HEK293 (cell line): Measurements from ENCODE around the gene CEP68.

ENCODE experiments used
- CTCF ChIA-PET: fragments of 350-600 bp; formaldehyde crosslinking; extraction: SDS; loops from one replicate; lab custom pipeline; 2021; ENCODE audit warnings: antibody characterized with exemption; lab: Yijun Ruan, JAX
- POLR2A ChIA-PET: fragments of 300-600 bp; formaldehyde crosslinking; extraction: SDS; loops from one replicate; lab custom pipeline; 2020; ENCODE audit warnings: antibody characterized with exemption, inconsistent platforms; lab: Yijun Ruan, JAX
- H3K27ac ChIP-seq: fragments of 200-500 bp; sonication (Bioruptor generic); 2 replicates; pipeline ENCODE4 v1.5.1; 2014; ENCODE audit warnings: low read depth, low read length, control low read depth, inconsistent platforms; ENCODE audit errors: extremely low read depth
- H3K36me3 ChIP-seq, 2 experiments: fragments of 200-500 bp in 1 of 2; sonication (Bioruptor generic) in 1 of 2; 1 replicate in 1 of 2; 2 replicates in 1 of 2; pipeline ENCODE4 v1.5.1; 2014 to 2017; ENCODE audit warnings: inconsistent platforms in 2 of 2, low read length in 2 of 2; ENCODE audit not compliant: control insufficient read depth in 2 of 2, insufficient read depth in 1 of 2
- H3K4me1 ChIP-seq: fragments of 200-500 bp; sonication (Bioruptor generic); 2 replicates; pipeline ENCODE4 v1.5.1; 2014; ENCODE audit warnings: mild to moderate bottlenecking, low read length, inconsistent platforms; ENCODE audit not compliant: control insufficient read depth, insufficient read depth
- H3K4me3 ChIP-seq: 2 replicates; pipeline ENCODE4 v1.5.1; 2011; ENCODE audit warnings: low read depth, mild to moderate bottlenecking, control low read depth, low read length, moderate library complexity
- H3K9me3 ChIP-seq: fragments of 200-500 bp; sonication (Bioruptor generic); 2 replicates; pipeline ENCODE4 v1.5.1; 2014; ENCODE audit warnings: low read depth, low read length, inconsistent platforms; ENCODE audit not compliant: control insufficient read depth, insufficient read depth
- KLF1 ChIP-seq: fragments of 450-650 bp; formaldehyde crosslinking; IDR thresholded peaks from 2 replicates; pipeline ENCODE4 v1.5.1; 2016; ENCODE audit warnings: missing biosample characterization, missing genetic modification characterization
- PBX3 ChIP-seq: sonication (generic); formaldehyde crosslinking; IDR thresholded peaks from 2 replicates; pipeline ENCODE4 v1.8.1; 2022; ENCODE audit warnings: mild to moderate bottlenecking, moderate library complexity, missing genetic modification reagents
- PRDM2 ChIP-seq: fragments of 450-650 bp; formaldehyde crosslinking; IDR thresholded peaks from 2 replicates; pipeline ENCODE4 v1.5.1; 2016; ENCODE audit warnings: missing biosample characterization, missing genetic modification characterization, borderline replicate concordance
- ZBTB11 ChIP-seq: fragments of 450-650 bp; formaldehyde crosslinking; conservative IDR thresholded peaks from 2 replicates; pipeline ENCODE4 v1.5.1; 2016; ENCODE audit warnings: low read depth, missing biosample characterization, missing genetic modification characterization
- ZBTB8A ChIP-seq: fragments of 450-650 bp; formaldehyde crosslinking; IDR thresholded peaks from 2 replicates; pipeline ENCODE4 v1.5.1; 2016; ENCODE audit warnings: missing biosample characterization, missing genetic modification characterization
- ZEB2 ChIP-seq: fragments of 450-650 bp; formaldehyde crosslinking; IDR thresholded peaks from 2 replicates; pipeline ENCODE4 v1.5.1; 2016; ENCODE audit warnings: missing biosample characterization, missing genetic modification characterization
- ZFP41 ChIP-seq: fragments of 450-650 bp; formaldehyde crosslinking; IDR thresholded peaks from 2 replicates; pipeline ENCODE4 v1.5.1; 2016; ENCODE audit warnings: missing biosample characterization, missing genetic modification characterization, borderline replicate concordance
- ZNF16 ChIP-seq: fragments of 450-650 bp; formaldehyde crosslinking; IDR thresholded peaks from 2 replicates; pipeline ENCODE4 v1.5.1; 2016; ENCODE audit warnings: low read depth, missing biosample characterization, missing genetic modification characterization
- ZNF23 ChIP-seq: fragments of 450-650 bp; formaldehyde crosslinking; IDR thresholded peaks from 2 replicates; pipeline ENCODE4 v1.5.1; 2016; ENCODE audit warnings: missing biosample characterization, missing genetic modification characterization, borderline replicate concordance
- ZNF26 ChIP-seq: fragments of 450-650 bp; formaldehyde crosslinking; IDR thresholded peaks from 2 replicates; pipeline ENCODE4 v1.5.1; 2016; ENCODE audit warnings: missing biosample characterization, missing genetic modification characterization
- ZNF350 ChIP-seq: fragments of 450-650 bp; formaldehyde crosslinking; IDR thresholded peaks from 2 replicates; pipeline ENCODE4 v1.5.0; 2017; ENCODE audit warnings: missing biosample characterization, mild to moderate bottlenecking, missing genetic modification characterization
- ZNF398 ChIP-seq: fragments of 450-650 bp; formaldehyde crosslinking; IDR thresholded peaks from 2 replicates; pipeline ENCODE4 v1.5.1; 2017; ENCODE audit warnings: missing biosample characterization, missing genetic modification characterization
- ZNF488 ChIP-seq: fragments of 450-650 bp; formaldehyde crosslinking; IDR thresholded peaks from 2 replicates; pipeline ENCODE4 v1.5.1; 2016; ENCODE audit warnings: missing biosample characterization, missing genetic modification characterization
- ZNF548 ChIP-seq: fragments of 450-650 bp; formaldehyde crosslinking; IDR thresholded peaks from 2 replicates; pipeline ENCODE4 v1.5.1; 2016; ENCODE audit warnings: missing biosample characterization, missing genetic modification characterization
- ZNF670 ChIP-seq: fragments of 450-650 bp; formaldehyde crosslinking; IDR thresholded peaks from 2 replicates; pipeline ENCODE4 v1.5.1; 2016; ENCODE audit warnings: missing biosample characterization, missing genetic modification characterization, low read depth
- ZNF76 ChIP-seq: fragments of 450-650 bp; formaldehyde crosslinking; IDR thresholded peaks from 2 replicates; pipeline ENCODE4; 2016; ENCODE audit warnings: low read depth, missing biosample characterization, missing genetic modification characterization, borderline replicate concordance
- ZNF776 ChIP-seq: fragments of 450-650 bp; formaldehyde crosslinking; IDR thresholded peaks from 2 replicates; pipeline ENCODE4 v1.5.0; 2017; ENCODE audit warnings: missing biosample characterization, missing genetic modification characterization, borderline replicate concordance
- ZNF777 ChIP-seq: fragments of 450-650 bp; formaldehyde crosslinking; IDR thresholded peaks from 2 replicates; pipeline ENCODE4 v1.5.1; 2017; ENCODE audit warnings: missing biosample characterization, missing genetic modification characterization, borderline replicate concordance
- ZNF791 ChIP-seq: fragments of 450-650 bp; formaldehyde crosslinking; IDR thresholded peaks from 2 replicates; pipeline ENCODE4 v1.5.1; 2016; ENCODE audit warnings: missing biosample characterization, missing genetic modification characterization

Gene CEP68

GRCh38 chr2:65017335-65017734 lies 38.9 kb upstream of the CEP68 start (continued):
- TF ChIP-seq ZBTB11 (tag by site-specific recombination) (no peak), KLF1 (tag by site-specific recombination) (no peak), ZNF670 (tag by site-specific recombination) (no peak), ZFP41 (no peak)

GRCh38 chr2:65018141-65018582 lies 38.1 kb upstream of the CEP68 start:
- H3K36me3 ChIP-seq, result peaks cover 3 to 62% of the 10 kb centered on the region in 2 experiments; a peak in 2 of 3 replicates
- H3K4me3 ChIP-seq, result no peak overlapping the region
- TF ChIP-seq ZNF488 (tag by site-specific recombination), result no peak
- TF ChIP-seq ZNF23, result no peak
- TF ChIP-seq ZNF777, result no peak
- TF ChIP-seq ZNF548 (tag by site-specific recombination), result no peak
- TF ChIP-seq ZNF350, result no peak
- TF ChIP-seq ZNF76 (tag by site-specific recombination), result no peak
- no peak for TF ChIP-seq ZBTB8A
- TF ChIP-seq ZNF398 (tag by site-specific recombination), result no peak
- no peak for TF ChIP-seq ZNF776
- no peak for TF ChIP-seq PBX3
- no peak for TF ChIP-seq ZNF16
- no peaks in the 10 kb centered on the region for H3K9me3 ChIP-seq
- 0 out of 2 replicates have a peak, but pooled peaks cover 2% of the 10 kb centered on the region for H3K4me1 ChIP-seq
- ChIA-PET CTCF (interaction anchor here (0.7 to 1.7 kb wide), 2 partner anchors 21 to 100 kb away, joined by 3 read pairs; no protein-coding TSS in a partner anchor), POLR2A (no interaction called here)
- H3K27ac ChIP-seq, result no peak overlapping the region

GRCh38 chr2:65019010-65019409 lies 37.2 kb upstream of the CEP68 start:
- POLR2A ChIA-PET, result no interaction called here
- Histone ChIP-seq H3K27ac (no peak overlapping the region), H3K9me3 (no peaks in the 10 kb centered on the region), H3K4me1 (0 out of 2 replicates have a peak, but pooled peaks cover 2% of the 10 kb centered on the region), H3K4me3 (no peak overlapping the region), H3K36me3 (peaks cover 3 to 62% of the 10 kb centered on the region in 2 experiments; a peak in 1 of 3 replicates)
- CTCF ChIA-PET, result no interaction called here
- TF ChIP-seq ZEB2 (tag by site-specific recombination) (no peak), PRDM2 (tag by site-specific recombination) (no peak), ZNF791 (tag by site-specific recombination) (no peak), ZNF26 (tag by site-specific recombination) (no peak)
